Liver (tissue), 10 donors: ENCODE measurements around the gene PPM1B. TPM values are rescaled to one million over a fixed set of nuclear protein-coding genes. Genes with fewer than 3 reads are reported as not detected.

ENCODE experiments used
- DNase-seq: peaks from one replicate; pipeline ENCODE4 v3.0.0-alpha.2; 2017; ENCODE audit warnings: low spot score
- H3K27ac ChIP-seq, 2 donors: one replicate each; pipeline ENCODE4 v1.7.0; 2013; ENCODE audit warnings: inconsistent platforms in 2 of 2, low read length in 2 of 2, control low read depth in 1 of 2, low read depth in 1 of 2, mild to moderate bottlenecking in 1 of 2
- H3K27me3 ChIP-seq, 4 donors: one replicate each; pipeline versions ENCODE4 v1.6.1 to v1.7.0; 2013; ENCODE audit warnings: low read length in 3 of 4, inconsistent platforms in 1 of 4, mild to moderate bottlenecking in 1 of 4, moderate library complexity in 1 of 4; ENCODE audit not compliant: control insufficient read depth in 4 of 4, insufficient read depth in 4 of 4
- H3K36me3 ChIP-seq, 4 donors: one replicate each; pipeline versions ENCODE4 v1.6.1 to v1.7.0; 2013; ENCODE audit warnings: low read length in 3 of 4, mild to moderate bottlenecking in 3 of 4, low read depth in 1 of 4, moderate library complexity in 1 of 4; ENCODE audit not compliant: control insufficient read depth in 4 of 4, insufficient read depth in 3 of 4
- H3K4me1 ChIP-seq, 4 donors: one replicate each; pipeline versions ENCODE4 v1.6.1 to v1.7.0; 2013; ENCODE audit warnings: low read length in 3 of 4, mild to moderate bottlenecking in 3 of 4, moderate library complexity in 1 of 4; ENCODE audit not compliant: control insufficient read depth in 4 of 4, insufficient read depth in 4 of 4
- H3K4me3 ChIP-seq, 3 donors: one replicate each; pipeline versions ENCODE4 v1.6.1 to v1.7.0; 2013; ENCODE audit warnings: low read length in 3 of 3, control low read depth in 1 of 3, low read depth in 1 of 3, mild to moderate bottlenecking in 1 of 3
- H3K9ac ChIP-seq, 2 donors: one replicate each; pipeline ENCODE4 v1.7.0; 2013; ENCODE audit warnings: low read length in 2 of 2, mild to moderate bottlenecking in 2 of 2, moderate library complexity in 2 of 2, control low read depth in 1 of 2, low read depth in 1 of 2
- H3K9me3 ChIP-seq, 4 donors: one replicate each; pipeline versions ENCODE4 v1.6.1 to v1.7.0; 2013; ENCODE audit warnings: low read length in 3 of 4; ENCODE audit not compliant: control insufficient read depth in 4 of 4
- ATF3 ChIP-seq: IDR thresholded peaks from 2 replicates; pipeline ENCODE4 v1.6.1; 2016; ENCODE audit warnings: antibody characterized with exemption
- CTCF ChIP-seq: fragments of 150-350 bp; IDR thresholded peaks from 2 replicates; pipeline ENCODE4 v1.5.1; 2017; ENCODE audit warnings: improper control_type of control experiment, low read depth, low read length; ENCODE audit not compliant: missing input control
- EGR1 ChIP-seq, 2 donors: IDR thresholded peaks; 2 replicates each; pipeline ENCODE4 v1.6.1; 2016 to 2018; ENCODE audit warnings: antibody characterized with exemption in 2 of 2, low read depth in 2 of 2
- FOXA1 ChIP-seq: IDR thresholded peaks from 2 replicates; pipeline ENCODE4 v1.6.1; 2016; ENCODE audit warnings: antibody characterized with exemption
- FOXA2 ChIP-seq: IDR thresholded peaks from 2 replicates; pipeline ENCODE4 v1.6.1; 2016; ENCODE audit warnings: antibody characterized with exemption
- GABPA ChIP-seq, 2 donors: IDR thresholded peaks in 1 of 2; conservative IDR thresholded peaks in 1 of 2; 2 replicates each; pipeline ENCODE4 v1.6.1; 2016; ENCODE audit warnings: antibody characterized with exemption in 2 of 2, mild to moderate bottlenecking in 1 of 2, moderate library complexity in 1 of 2
- HNF4A ChIP-seq, 2 donors: conservative IDR thresholded peaks; 2 replicates each; pipeline ENCODE4 v1.6.1; 2016; ENCODE audit warnings: antibody characterized with exemption in 2 of 2, mild to moderate bottlenecking in 2 of 2
- HNF4G ChIP-seq: IDR thresholded peaks from 2 replicates; pipeline ENCODE4 v1.6.1; 2016; ENCODE audit warnings: antibody characterized with exemption
- JUND ChIP-seq, 2 donors: IDR thresholded peaks; 2 replicates each; pipeline ENCODE4 v1.6.1; 2016; ENCODE audit warnings: antibody characterized with exemption in 2 of 2
- MAX ChIP-seq: IDR thresholded peaks from 2 replicates; pipeline ENCODE4 v1.6.1; 2016; ENCODE audit warnings: antibody characterized with exemption
- NR2F2 ChIP-seq: IDR thresholded peaks from 2 replicates; pipeline ENCODE4 v1.6.1; 2016; ENCODE audit warnings: antibody characterized with exemption
- RAD21 ChIP-seq, 2 donors: IDR thresholded peaks; 2 replicates each; pipeline ENCODE4 v1.6.1; 2016; ENCODE audit warnings: antibody characterized with exemption in 2 of 2, mild to moderate bottlenecking in 2 of 2
- REST ChIP-seq: IDR thresholded peaks from 2 replicates; pipeline ENCODE4 v1.6.1; 2016; ENCODE audit warnings: antibody characterized with exemption, mild to moderate bottlenecking
- RXRA ChIP-seq, 2 donors: IDR thresholded peaks; 2 replicates each; pipeline ENCODE4 v1.6.1; 2017 to 2018; ENCODE audit warnings: antibody characterized with exemption in 2 of 2, mild to moderate bottlenecking in 1 of 2
- SP1 ChIP-seq: IDR thresholded peaks from 2 replicates; pipeline ENCODE4 v1.6.1; 2018; ENCODE audit warnings: antibody characterized with exemption, mild to moderate bottlenecking
- TAF1 ChIP-seq: conservative IDR thresholded peaks from 2 replicates; pipeline ENCODE4 v1.6.1; 2016; ENCODE audit warnings: antibody characterized with exemption, mild to moderate bottlenecking
- YY1 ChIP-seq: IDR thresholded peaks from 2 replicates; pipeline ENCODE4 v1.6.1; 2016; ENCODE audit warnings: antibody characterized with exemption, mild to moderate bottlenecking
- ZBTB33 ChIP-seq: IDR thresholded peaks from 2 replicates; pipeline ENCODE4 v1.6.1; 2016; ENCODE audit warnings: antibody characterized with exemption
- WGBS: extraction: QIAGEN DNeasy Blood & Tissue Kit; methylation state at CpG from one replicate; pipeline ENCODE4 v1.1.7; 2013; 5-methylcytosine and 5-hydroxymethylcytosine counted together
- polyA plus RNA-seq, 2 donors: library from polyadenylated mRNA; stranded (reverse) in 1 of 2; unstranded in 1 of 2; fragments of 200-250 nt in 1 of 2; fragments of >200 nt in 1 of 2; fragmentation: Nextera tagmentation in 1 of 2; extraction: Ambion mirVana in 1 of 2; gene quantifications; one replicate each; pipeline versions ENCODE4 v1.2.1 to v1.2.3, GENCODE V29; 2013 to 2015
- small RNA-seq: library from RNA; depleted of rRNA; stranded (forward); fragments of <200 nt; gene quantifications from one replicate; pipeline ENCODE3, GENCODE V24; 2014
- total RNA-seq, 2 donors: library from RNA; depleted of rRNA; stranded (reverse); fragments of >200 nt; gene quantifications; one replicate each; pipeline ENCODE4 v1.2.3, GENCODE V29; 2014
- donor health status: healthy.
- donor health status: healthy.
- donor health status: healthy.
- donor health status: healthy.
- donor health status: healthy.

Gene PPM1B
- total and polyA plus RNA-seq, 4 donors = 13.5 to 38.5 (median 30.8) TPM

GRCh38 chr2:44280869-44281268 is 112.2 kb downstream of the PPM1B start:
- Histone ChIP-seq H3K4me3 (no peak overlapping the region), H3K36me3 (no peaks in the 10 kb centered on the region), H3K27me3 (no peaks in the 10 kb centered on the region), H3K9ac (no peak overlapping the region), H3K27ac (no peak overlapping the region), H3K9me3 (no peaks in the 10 kb centered on the region), H3K4me1 (peaks cover 0 to 20% (median 9%) of the 10 kb centered on the region in 4 donors)
- TF ChIP-seq NR2F2 = no peak
- TF ChIP-seq TAF1 = no peak
- TF ChIP-seq CTCF = no peak
- TF ChIP-seq HNF4G = no peak
- TF ChIP-seq MAX = no peak
- TF ChIP-seq FOXA1 = no peak
- no peak for TF ChIP-seq ATF3
- no peak for TF ChIP-seq RAD21 (IDR thresholded peaks at IDR 0.05)
- TF ChIP-seq SP1 = no peak
- TF ChIP-seq FOXA2 = no peak
- TF ChIP-seq REST = no peak
- no peak for TF ChIP-seq HNF4A (conservative IDR thresholded peaks at IDR 0.05)
- TF ChIP-seq ZBTB33 = no peak
- no peak for TF ChIP-seq RXRA (IDR thresholded peaks at IDR 0.05)
- no peak for TF ChIP-seq EGR1 (IDR thresholded peaks at IDR 0.05; ENCODE audit: low read depth in 2 of 2)
- TF ChIP-seq JUND (IDR thresholded peaks at IDR 0.05) = no peak
- TF ChIP-seq YY1 = no peak
- no peak for TF ChIP-seq GABPA (IDR thresholded peaks at IDR 0.05 in 1 of 2, conservative IDR thresholded peaks at IDR 0.05 in 1 of 2)
- WGBS = 83% methylated on average over 1 of the region's 1 CpG
- no peak for DNase-seq

Small RNA genes within 50 kb of the gene (small RNA-seq; reads per million reads assigned to genes)
- not detected for gene RNU6-566P

Other genes starting within 250 kb of the PPM1B start
- 10 to 100 TPM; 40.1 to 62.3 TPM for gene LRPPRC, start 172.9 kb upstream of the PPM1B start, total RNA-seq
- 10 to 100 TPM; 24.5 to 28.7 TPM for gene LRPPRC, start 172.9 kb upstream of the PPM1B start, polyA plus RNA-seq
- 1 to 10 TPM in 1 of 2 donors, under 1 TPM in 1; 0.84 to 4.5 TPM for gene SLC3A1, start 106.6 kb downstream of the PPM1B start, total RNA-seq
- gene SLC3A1, start 106.6 kb downstream of the PPM1B start, polyA plus RNA-seq = 1 to 10 TPM; 1.6 to 9.1 TPM
- 10 to 100 TPM; 14.0 to 18.8 TPM for gene PREPL, start 192.6 kb downstream of the PPM1B start, total RNA-seq
- 1 to 10 TPM; 7.9 to 9.5 TPM for gene PREPL, start 192.6 kb downstream of the PPM1B start, polyA plus RNA-seq
- 10 to 100 TPM in 1 of 2 donors, 1 to 10 TPM in 1; 7.1 to 12.7 TPM for gene CAMKMT, start 193.1 kb downstream of the PPM1B start, total RNA-seq
- 1 to 10 TPM; 1.5 to 7.2 TPM for gene CAMKMT, start 193.1 kb downstream of the PPM1B start, polyA plus RNA-seq